Right renal cortex interstitium (tissue), 3 donors: Measurements from ENCODE around the gene VSIG10L2. TPM values are rescaled to one million over a fixed set of nuclear protein-coding genes. Genes with fewer than 3 reads are reported as not detected.

Source experiments
- DNase-seq, 3 donors: peaks; one replicate each; pipeline ENCODE4 v3.0.0-alpha.2; 2013; ENCODE audit warnings: low read depth in 3 of 3, low spot score in 2 of 3
- polyA plus RNA-seq, 3 donors: library from polyadenylated mRNA; unstranded; fragments of 120-200 nt; gene quantifications; one replicate each; pipeline ENCODE4 v1.2.1, GENCODE V29; 2013; ENCODE audit not compliant: insufficient read length in 3 of 3

The VSIG10L2 gene
- polyA plus RNA-seq, 3 donors, result not detected

DNA sequence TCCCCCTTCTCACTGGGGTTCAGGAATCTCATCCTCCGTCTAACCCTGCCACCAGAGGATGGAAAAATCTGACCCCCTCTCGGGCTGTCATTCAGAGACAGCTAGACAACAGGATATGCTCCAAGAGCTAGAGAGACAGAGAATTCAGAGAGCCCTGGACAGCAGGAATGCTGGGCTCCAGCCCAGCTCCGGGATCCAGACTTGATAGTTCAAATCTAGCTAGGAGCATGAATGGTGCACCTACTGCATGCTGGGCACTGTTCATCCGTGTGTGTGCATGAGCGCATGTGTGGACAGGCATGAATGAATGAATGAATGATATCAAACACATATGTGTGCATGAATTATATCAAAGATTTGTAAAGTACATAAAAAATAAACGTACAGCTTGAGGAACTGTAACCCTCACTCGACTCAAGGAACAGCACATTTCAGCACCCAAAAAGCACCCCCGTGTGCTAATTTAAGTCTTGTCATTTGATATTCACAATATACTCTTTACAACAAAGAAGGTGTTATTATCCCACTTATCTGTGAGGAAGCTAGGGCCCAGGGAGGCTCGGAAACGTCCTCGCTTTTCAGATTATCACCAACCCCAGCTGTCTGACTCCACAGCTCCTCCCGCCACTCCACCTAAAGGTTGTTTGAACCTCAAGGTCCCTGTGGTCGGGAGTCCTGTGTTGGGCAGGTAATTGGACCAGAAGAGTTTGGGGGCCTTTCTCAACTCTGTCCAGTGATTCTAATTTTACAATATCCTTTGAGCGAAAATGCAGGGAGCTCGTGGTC, 640 bp upstream of the VSIG10L2 start:
- no peak for DNase-seq

- DNase-seq, result no peak
Measured at GRCh38 chr11:125946712-125947418, 1.0 kb downstream of the VSIG10L2 start.

GRCh38 chr11:125947419-125948277, 1.8 kb downstream of the VSIG10L2 start:
- DNase-seq, result no peak

GRCh38 chr11:125948278-125949051, 2.6 kb downstream of the VSIG10L2 start:
- no peak for DNase-seq

GRCh38 chr11:125949271-125950177, 3.7 kb downstream of the VSIG10L2 start:
- no peak for DNase-seq

DNA sequence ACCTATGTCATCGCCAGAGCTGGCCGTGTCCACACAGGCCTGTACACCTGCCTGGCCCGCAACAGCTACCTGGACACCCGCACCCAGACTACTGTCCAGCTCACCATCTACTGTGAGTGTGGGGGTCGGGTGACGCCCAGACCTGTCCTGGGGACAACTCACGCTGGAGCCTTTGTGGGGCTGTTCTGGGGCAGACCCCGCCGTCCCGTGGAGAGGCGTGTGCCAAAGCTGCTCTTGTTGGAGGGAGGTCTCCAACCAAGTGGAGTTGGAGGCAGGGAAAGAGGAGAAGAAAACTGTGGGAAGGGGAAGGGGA, 4.3 kb downstream of the VSIG10L2 start:
- no peak for DNase-seq

- DNase-seq, result peak in 1 of 3 donors; percentile 23
Measured at GRCh38 chr11:125950696-125951651, 5.1 kb downstream of the VSIG10L2 start.

DNA sequence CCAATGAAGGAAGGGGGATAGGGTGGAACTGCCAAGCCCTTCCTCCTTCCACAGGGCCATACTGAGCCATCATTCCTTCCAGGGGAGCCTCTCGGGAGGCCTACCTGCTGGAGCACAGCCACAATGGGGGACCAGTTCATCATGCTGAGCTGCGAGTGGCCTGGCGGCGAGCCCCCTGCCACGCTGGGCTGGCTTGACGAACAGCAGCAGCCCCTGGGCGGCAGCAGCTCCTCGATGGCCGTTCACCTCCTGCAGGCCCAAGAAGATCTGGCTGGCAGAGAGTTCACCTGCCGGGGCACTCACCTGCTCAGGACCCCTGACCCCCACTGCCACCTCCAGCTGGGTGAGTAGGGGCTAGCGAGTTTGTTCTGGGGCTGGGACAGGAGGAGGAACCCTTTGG, 5.9 kb downstream of the VSIG10L2 start:
- DNase-seq, result no peak

- no peak for DNase-seq
Measured at GRCh38 chr11:125952559-125952958, 6.7 kb downstream of the VSIG10L2 start.

DNA sequence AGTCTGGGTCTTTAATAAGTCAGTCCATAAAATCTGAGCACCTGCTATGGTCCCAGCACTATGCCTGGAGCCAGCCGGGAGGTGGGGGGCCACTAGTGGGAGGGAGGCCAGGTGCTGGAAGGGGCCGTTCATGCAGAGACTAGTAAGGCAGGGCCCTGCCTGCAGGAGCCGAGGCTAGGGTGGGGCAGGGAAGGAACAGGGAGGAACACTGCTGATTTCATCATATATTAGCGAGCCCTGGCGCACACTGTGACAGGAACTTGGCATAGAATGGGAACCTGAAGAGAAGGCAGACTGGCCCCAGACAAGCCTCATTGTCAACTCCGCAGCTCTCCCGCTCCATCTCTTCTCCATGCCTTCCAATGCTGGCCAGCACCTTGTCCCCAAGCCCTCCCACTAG, 7.1 kb downstream of the VSIG10L2 start:
- DNase-seq, result no peak

- DNase-seq, result no peak
Measured at GRCh38 chr11:125953401-125953935, 7.6 kb downstream of the VSIG10L2 start.

DNA sequence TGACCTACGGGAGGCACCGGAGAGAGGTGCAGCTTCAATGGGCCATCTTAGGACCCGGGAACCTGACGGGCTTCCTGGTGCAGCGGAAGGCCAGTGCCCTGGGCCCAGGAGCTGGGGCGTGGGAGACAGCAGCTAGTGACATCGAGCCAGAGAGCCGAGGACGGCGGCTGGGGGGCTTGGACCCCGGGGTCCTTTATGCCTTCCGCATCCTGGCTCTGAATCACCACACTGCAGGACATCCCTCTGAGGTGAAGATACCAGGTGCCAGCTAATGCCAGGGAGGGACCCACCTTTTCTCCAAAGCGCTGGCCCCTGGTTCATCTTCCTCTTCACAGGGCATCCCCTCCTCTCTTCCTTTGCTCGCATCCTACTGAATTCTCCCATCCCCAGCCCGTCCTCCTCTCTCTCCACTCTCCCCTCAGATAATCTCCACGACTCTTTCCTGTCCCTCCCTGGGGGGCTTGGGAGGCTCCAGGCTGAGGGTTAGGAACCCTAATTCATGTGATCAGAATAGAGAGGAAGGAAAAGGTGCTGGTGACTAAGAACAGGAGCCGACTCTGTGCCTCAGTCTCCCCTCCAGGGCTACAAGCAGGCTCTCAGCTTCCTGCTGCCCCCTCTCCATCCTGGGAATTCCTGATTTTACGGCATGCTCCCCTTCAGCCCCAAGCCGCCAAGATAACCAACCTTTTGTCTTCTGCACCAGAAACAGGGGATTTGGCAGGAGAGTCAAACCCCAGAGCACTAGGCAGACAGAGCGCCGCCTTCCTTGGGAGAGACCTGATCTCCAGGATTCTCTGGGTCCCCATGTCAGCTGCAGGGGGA, 8.5 kb downstream of the VSIG10L2 start:
- DNase-seq, result no peak

DNA sequence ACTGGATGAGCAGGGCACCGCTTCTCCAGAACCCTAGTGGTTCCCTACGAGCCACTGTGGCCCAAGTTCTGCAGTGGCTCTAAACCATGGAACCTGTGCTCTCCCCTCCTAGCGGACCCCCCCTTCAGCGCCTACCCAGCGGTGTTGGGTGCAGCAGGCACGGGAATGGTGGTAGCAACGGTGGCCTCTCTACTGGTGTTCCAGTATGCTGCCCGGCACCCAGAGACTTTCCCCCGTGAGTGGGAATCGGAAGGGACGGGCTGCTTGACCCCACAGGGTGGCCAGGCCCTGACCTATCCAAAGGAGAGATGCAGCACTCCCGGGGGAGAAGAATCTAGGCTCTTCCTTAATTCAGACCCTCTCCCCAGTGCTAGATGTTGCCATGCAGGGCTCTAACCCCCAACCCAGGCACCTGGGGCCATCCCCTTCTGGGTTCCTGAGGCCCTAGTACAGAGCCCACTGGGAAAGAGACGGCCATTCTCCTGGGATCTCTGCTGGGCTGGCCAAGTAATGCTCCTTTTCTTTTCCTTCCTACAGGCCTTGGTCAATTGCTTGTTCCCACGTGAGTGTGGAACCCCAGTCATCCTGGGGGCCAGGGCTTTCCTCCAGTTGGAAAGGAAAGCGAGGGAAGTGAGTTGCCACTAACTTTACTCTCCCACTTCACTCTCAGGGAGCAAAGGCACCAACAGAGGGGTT, 9.2 kb downstream of the VSIG10L2 start:
- no peak for DNase-seq

DNA sequence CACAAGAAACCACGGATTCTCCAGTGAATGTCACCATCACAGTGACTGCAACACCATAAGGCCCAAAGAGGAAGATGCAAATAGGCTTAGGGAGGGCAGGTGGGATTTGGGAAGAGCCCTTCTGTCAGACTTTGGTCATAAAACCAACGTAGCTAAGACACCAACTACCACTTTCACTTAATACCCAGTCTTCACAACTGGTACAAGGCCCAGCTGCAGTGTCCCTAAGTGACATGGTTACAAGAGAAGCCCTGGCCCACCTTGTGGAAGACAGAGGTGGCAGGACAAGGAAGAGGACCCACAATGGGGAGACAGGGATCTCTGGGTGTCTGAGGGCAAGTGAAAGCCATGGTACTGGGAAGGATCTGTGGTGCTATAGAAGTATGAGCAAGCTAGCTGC, 10.0 kb downstream of the VSIG10L2 start:
- DNase-seq, result no peak

- DNase-seq, result no peak
Measured at GRCh38 chr11:125956391-125957134, 10.7 kb downstream of the VSIG10L2 start.
